ENCODE results near the gene AAMDC.

Gene AAMDC

DNA sequence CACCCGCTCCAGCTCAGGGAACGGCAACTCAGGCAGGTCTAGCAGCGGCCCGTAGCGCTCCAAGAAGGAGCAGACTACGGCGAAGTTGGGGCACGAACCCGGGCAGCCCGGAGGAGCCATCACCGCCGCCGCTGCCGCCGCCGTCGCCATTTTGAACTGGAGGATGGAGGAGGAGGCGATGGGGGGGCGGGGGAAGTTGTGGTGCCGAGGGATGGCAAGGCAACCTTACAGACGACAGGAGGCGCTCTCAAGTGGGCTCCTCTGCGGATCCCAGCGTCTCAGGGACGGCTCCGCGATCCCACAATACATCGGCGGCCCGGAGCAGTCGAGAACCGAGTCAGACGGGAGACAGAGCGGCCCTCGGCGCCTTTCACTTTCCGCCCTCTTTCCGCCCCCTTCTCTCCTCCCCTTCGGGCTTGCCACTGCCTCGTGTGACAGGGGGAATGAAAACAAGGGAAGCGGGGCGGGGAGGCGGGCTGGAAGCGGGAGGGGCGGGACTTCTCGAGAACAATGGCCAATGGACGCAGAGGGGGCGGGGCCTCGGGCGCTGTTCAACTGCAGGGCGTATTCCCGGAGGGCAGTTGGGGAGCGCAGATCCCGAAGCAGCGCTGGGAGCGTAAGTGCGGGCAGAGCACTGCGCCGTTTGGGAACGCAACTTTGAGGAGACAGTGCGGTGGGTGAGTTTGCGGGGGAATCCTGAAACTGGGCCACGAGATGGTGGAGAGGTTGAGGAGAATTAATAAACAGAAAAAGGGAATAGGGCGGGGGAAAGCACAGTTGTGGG is at the start of gene AAMDC, which contains the start of gene RSF1:
Gene AAMDC, plus strand, starts transcription at position 580 of the 784 bp plus-strand sequence. CDS start 21,353 bp downstream, outside the sequence.
Gene RSF1, minus strand, starts transcription at position 158 of the 784 bp plus-strand sequence. Its CDS starts 8 bp downstream, at position 150.
- peak; percentile 97 for DNase-seq

- no peak for DNase-seq
Measured at GRCh38 chr11:77775936-77776335, 45.0 kb upstream of the AAMDC start.

- DNase-seq: peak; percentile 33
Measured at GRCh38 chr11:77776455-77776854, 44.5 kb upstream of the AAMDC start.

DNA sequence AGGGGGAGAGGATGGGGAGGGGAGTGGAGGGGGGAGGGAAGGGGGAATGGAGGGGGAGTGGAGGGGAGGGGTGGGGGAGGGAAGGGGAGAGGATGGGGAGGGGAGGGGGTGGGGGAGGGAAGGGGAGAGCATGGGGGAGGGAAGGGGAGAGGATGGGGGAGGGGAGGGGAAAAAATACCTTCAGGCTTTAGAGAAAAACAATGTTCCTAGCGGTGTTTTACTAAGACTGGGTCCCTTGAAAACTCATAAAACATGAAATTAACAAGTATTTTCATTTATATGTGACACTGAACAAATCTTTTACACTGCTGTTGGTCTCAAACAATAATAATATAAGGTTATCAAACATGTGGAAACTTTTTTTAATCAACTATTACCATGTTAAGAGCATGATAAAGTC is 42.8 kb upstream of the AAMDC start:
- DNase-seq: no peak

DNA sequence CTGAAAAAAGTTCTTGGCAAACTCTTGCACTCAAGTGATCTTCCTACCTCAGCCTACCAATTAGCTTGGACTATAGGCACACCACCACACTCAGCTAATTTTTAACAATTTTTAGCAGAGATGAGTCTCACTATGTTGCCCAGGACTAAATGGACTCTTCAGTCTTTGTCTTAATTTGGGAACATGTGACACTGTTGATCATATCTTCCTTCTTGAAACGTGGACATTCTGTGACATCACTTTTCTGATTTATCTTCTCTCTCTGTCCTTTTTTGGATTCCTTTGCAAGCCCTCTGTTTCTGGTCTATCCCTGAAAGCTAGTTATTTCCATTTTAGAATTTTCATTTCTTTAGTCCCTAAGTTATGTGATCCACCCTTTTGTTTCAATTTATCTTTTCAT is 42.4 kb upstream of the AAMDC start:
- DNase-seq: no peak

DNA sequence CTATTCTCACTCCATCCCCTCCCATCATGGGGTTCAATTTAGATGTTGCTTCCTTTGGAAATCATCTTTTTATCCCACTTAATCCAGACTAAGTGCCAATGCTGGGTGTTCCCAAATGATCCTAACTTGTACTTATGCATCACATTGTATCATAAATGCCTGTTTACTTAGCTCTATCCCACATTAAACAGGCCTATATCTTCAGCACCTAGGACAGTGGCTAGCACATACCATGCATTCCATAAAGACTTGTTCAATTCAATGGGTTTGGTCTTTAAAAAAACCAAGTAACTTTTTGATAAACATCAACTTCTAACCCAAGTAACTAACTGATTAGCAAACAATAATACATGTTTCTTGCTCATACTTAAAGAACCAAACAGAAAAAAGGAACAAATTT is 41.0 kb upstream of the AAMDC start:
- no peak for DNase-seq

DNA sequence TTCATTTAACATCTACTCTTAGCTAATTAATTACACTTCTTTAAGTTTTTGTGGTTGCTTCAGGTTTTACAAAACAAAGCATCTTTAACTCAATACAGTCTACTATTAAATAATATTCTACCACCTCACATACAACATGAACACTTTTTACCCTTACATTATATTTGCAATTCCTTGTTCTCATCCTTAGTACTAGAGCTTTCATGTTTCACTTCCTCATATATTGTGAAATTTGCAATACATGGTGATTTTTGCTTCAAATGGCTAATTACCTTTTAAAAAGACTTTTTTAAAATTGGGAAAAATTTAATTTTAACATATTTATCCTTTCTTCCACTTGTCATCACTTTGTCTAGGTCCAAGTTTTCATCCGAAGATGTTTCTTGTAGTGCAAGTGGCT is 37.9 kb upstream of the AAMDC start:
- DNase-seq: no peak

DNA sequence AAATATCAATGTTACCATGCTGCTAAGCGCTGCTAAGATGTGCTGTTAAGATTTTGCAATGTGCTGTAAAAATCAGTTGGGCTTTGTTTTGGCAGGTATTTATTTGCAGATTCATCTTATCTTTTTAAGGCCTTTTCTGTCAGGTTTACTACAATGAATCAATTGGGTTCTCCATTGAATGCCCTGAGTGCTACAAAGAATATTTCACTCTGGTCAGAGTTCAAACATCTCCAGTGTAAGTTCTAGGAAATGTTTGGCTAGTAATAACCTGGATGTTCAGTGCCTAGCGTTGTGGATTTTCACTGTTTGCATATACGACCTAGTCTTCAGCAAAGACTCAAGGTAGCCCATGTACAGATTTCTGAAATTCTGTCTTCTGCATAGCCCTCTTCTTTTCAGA is 36.4 kb upstream of the AAMDC start:
- no peak for DNase-seq

GRCh38 chr11:77789061-77789730 is 31.7 kb upstream of the AAMDC start:
- DNase-seq: no peak

DNA sequence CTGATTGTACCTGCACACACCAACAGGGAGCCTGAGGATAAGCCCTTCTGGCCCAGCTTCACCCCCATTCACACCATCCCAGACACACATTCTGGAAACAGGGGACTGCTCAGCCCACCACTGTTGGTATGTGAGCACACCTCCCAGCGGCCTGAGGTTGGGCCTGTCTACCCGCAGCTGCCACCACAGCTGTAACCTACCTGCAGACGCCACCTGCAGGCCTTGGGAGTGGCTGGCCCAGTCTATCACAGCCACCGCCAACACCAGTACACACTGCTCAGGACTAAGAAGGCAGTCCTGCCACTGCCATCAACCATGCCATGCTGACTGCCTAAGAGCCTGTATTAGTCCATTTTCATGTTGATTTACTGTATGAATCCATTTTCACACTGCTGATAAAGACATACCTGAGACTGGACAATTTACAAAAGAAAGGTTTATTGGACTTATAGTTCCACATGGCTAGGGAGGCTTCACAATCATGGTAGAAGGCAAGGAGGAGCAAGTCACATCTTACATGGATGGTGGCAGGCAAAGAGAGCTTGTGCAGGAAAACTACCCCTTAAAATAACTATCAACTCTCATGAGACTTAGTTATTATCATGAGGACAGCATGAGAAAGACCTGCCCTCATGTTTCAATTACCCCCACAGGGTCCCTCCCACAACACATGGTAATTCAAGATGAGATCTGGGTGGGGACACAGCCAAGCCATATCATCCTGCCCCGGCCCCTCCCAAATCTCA is 31.0 kb upstream of the AAMDC start:
- no peak for DNase-seq

GRCh38 chr11:77791301-77791700 is 29.6 kb upstream of the AAMDC start:
- no peak for DNase-seq

GRCh38 chr11:77793972-77794371 is 27.0 kb upstream of the AAMDC start:
- no peak for DNase-seq

DNA sequence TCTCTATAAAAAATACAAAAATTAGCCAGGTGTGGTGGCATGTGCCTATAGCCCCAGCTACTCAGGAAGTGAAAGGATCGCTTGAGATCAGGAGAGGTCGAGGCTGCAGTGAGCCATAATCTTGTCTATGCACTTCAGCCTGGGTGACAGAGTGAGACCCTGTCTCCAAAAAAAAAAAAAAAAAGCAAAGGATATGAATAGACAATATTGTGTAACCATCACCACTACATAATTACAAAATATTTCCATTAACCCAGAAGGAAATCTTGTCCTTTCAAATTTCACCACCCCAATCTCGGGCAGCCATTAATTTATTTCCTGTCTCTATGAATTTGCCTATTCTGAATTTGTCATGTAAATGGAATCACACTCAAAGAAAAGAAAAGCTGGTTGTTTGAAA is 21.6 kb upstream of the AAMDC start:
- DNase-seq: no peak

DNA sequence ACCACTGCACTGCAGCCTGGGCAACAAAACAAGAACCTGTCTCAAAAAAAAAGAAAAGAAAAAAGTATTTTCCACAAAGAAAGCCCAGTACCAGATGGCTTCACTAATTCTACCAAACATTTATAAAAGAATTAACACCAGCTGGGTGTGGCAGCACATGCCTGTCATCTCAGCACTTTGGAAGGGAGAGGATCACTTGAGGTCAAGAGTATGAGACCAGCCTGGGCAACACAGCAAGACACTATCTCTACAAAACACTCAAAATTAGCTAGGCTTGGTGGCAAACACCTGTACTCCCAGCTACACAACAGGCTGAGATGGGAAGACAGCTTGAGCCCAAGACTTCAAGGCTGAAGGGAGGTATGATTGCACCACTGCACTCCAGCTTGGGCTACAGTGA is 20.5 kb upstream of the AAMDC start:
- DNase-seq: no peak

GRCh38 chr11:77801477-77801876 is 19.5 kb upstream of the AAMDC start:
- DNase-seq: no peak

GRCh38 chr11:77806415-77806814 is 14.5 kb upstream of the AAMDC start:
- DNase-seq: no peak

GRCh38 chr11:77806993-77807392 is 14.0 kb upstream of the AAMDC start:
- no peak for DNase-seq

DNA sequence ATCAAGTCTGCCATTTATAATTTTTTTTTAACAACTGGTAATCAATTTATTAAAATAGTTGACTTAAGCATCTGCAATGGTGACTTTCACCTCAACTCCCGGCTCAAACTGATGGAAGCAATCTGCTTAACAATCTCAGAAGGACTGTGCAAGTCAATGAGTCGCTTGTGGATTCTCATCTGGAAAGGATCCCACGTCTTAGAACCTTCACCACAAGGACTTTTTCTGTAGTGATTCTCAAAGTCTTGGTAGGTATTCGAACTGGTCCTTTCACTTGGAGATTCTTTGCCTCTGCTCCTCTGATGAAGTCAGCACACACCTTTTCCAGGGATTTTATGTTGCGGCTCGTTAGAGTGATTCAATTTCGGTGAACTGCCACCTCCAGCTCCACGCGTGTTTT is 7.7 kb upstream of the AAMDC start:
- DNase-seq: no peak

- no peak for DNase-seq
Measured at GRCh38 chr11:77814848-77815247, 6.1 kb upstream of the AAMDC start.

- no peak for DNase-seq
Measured at GRCh38 chr11:77815459-77815858, 5.5 kb upstream of the AAMDC start.

GRCh38 chr11:77819411-77819920 is 1.5 kb upstream of the AAMDC start:
- DNase-seq: peak; percentile 90

GRCh38 chr11:77819921-77820564 is 901 bp upstream of the AAMDC start:
- DNase-seq: peak; percentile 42

GRCh38 chr11:77821349-77821851 is 456 bp downstream of the AAMDC start:
- peak; percentile 5 for DNase-seq

Data from activated CD4-positive, alpha-beta T cell treated with anti-CD3 and anti-CD28 coated beads, Interleukin-10, Interleukin-2, amounts not matched to agents 100 ng/mL and 50 ng/mL, durations not matched to agents 16 hours and 8 hours (primary cell).